GM18507 (cell line): ENCODE data around the gene YBX1.
"Not testable (repeated sequence)": the region's sequence is repeated elsewhere in the genome, so short reads cannot be mapped to it uniquely, and the experiment has no call there.

Source experiments
- DNase-seq: peaks from one replicate; pipeline ENCODE4 v3.0.0; 2011; ENCODE audit warnings: low read depth; ENCODE audit not compliant: insufficient read length; ENCODE audit errors: extremely low spot score
- FAIRE-seq: peaks from 2 replicates; lab custom pipeline; 2011; peaks lifted over from hg19 to GRCh38; lab: Jason Lieb, UNC

Gene YBX1

DNA sequence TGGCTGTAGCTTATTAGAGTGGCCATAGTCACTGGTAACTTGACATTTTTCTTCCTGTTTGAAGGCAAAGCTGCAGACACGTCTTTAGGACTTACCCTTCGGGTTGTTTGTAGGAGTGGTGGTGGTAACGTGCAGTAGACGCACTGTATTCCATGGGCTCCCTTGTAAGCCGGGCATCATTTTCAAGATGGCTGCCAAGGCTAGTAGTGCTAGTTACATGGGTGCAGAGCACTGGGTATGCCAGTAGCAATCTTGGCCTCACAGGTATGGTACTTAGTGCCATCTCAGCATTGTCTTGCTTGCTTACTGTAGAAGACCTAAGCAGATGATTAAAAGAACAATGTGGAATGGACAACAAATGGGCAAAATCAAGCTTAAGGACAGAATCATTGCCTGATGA, 1.9 kb downstream of the YBX1 start:
- FAIRE-seq (no peak), DNase-seq (no peak)

DNA sequence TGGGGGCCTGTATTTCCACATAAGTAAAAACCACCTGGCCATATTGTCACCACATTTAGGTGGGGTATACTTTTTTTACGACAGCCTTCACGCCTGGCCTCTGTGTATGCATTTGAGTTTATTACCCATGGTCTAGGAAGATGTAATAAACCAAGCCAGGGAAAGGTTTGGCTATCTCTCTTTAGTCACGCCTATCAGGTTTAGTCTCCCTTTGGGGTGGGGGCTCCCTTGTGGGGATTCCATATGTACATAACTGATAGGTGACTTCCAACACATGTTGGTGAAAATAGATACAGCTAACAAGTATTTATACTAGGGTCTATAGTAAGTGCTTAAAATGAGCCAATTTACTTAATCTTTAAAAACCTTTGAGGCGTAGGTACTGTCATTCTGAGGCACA, 4.2 kb downstream of the YBX1 start:
- DNase-seq, result no peak
- no peak for FAIRE-seq

DNA sequence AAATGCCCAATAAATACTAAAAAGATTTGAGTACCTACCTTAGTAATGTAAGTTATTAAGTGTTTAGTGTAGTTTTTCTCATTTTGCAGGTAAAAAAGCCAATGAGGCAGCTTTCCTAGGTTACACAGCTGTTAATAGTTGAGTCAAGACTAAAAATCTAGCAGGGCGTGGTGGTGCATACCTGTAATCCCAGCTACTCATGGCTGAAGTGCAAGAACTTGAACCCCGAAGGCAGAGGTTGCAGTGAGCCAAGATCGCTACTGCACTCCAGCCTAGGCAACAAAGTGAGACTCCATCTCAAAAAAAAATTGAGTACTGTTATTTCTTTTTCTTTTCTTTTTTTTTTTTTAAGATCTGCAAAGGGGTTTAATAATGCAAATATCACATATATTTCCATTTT, 7.7 kb downstream of the YBX1 start:
- no peak for FAIRE-seq
- DNase-seq, result no peak

DNA sequence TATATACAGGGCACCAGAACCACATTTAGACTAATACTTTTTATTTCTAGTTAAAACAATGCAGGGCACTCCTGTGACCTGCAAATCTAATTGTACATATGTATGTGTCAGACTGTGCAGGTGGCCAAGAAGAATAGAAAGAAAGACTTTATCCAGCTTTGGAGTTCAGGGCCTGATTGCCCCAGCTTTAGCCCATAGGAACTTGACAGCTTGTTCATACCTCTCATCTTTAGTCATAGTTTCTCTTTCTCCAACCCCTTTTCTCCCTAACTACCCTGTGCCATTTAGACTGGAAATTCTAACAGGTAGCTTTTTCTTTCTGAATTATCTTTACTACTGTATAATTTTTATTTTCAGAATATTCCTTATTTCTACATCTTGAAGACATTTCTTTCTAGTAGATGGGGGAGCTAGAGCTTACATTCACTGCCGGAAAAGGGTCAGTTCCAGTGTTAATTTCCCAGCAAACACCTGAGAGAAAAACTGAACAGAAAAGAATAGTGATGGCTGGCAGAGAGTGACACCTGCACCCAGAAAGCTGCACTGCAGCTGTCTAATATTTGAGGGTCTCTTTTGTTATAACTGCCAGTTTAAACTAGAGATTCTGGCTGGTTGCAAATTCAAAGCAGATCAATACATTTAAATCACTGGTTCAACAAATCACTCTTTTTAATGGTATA, 8.4 kb downstream of the YBX1 start:
- DNase-seq (no peak), FAIRE-seq (no peak)

- FAIRE-seq, result no peak
Measured at GRCh38 chr1:42691157-42691498, 8.9 kb downstream of the YBX1 start.

DNA sequence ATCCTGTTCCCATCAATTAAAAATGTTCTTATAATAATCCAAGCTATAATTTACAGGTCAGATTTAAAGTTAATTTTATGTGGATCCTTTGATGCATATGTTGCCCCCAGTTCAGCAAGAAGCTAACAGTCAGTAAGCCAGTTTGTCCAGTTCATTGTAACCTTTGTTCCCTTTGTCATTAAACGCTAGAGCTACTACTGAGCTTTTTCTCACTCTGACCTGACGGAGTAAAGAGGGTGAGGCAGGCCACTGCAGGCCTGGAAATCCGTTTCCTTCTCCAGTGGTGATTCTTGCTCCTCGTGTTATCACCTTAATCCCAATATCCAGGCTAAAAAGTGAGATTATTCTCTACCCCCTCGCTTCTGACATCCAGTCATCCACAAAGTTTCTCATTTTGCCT, 10.2 kb downstream of the YBX1 start:
- FAIRE-seq, result no peak
- no peak for DNase-seq

More at GRCh38 chr1:42691157-42691498, 8.9 kb downstream of the YBX1 start:
- no peak for DNase-seq

GRCh38 chr1:42692911-42693310, 10.7 kb downstream of the YBX1 start:
- DNase-seq (no peak), FAIRE-seq (peak; percentile 36)

DNA sequence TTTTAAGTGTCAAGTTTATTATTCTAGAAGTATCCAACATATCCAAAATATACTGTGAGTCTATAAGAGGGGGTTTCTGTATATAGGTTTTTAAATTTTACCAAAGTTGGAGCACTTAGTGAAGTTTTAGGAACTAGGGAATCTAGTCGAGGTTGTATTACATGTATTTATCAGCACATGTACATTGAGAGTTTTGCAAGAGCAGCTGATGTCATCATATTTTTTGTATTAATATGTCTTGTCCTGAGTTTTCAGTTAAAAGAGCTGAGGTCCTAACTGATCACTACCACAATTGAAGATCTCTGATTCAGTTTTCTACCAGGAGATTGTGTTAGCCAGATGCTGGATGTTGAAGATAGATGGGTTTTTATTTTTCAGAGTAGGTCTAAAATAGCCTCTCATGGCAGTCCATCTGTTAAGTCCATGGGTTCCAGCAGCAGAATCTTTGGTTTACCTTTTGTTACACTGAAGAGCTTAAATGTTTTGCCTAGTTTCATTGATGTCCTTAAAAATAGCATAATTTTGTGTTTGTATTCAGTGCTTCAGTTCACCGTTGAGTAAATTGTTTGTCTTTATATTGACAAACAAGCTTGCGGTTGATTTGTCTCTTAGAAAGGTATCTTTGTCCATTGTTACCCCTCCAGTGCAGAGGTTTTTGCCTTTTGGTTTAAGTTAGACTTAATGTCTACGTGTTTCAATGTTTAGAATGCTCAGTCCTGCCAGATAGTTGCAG, 16.0 kb downstream of the YBX1 start:
- no peak for FAIRE-seq
- DNase-seq, result no peak

DNA sequence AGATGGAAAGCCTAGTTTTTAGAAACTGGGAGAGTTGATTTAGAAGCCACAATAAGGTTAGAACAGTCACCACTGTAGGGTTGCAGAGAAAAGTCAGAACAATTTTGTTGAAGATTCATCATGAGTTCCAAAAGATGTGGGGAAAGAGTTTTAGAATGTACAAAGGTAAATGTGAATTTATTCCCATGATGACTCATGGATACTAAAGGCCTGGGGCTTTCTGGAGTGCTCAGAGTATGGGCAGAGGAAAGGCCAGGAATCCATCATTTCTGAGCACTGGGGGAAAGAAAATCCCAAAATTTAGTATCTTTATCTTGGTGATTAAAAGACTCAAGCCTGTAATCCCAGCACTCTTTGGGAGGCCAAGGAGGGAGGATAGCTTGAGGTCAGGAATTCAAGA, 17.8 kb downstream of the YBX1 start:
- DNase-seq (no peak), FAIRE-seq (no peak)

- FAIRE-seq, result no peak
- no peak for DNase-seq
Measured at GRCh38 chr1:42703888-42704464, 21.8 kb downstream of the YBX1 start.

DNA sequence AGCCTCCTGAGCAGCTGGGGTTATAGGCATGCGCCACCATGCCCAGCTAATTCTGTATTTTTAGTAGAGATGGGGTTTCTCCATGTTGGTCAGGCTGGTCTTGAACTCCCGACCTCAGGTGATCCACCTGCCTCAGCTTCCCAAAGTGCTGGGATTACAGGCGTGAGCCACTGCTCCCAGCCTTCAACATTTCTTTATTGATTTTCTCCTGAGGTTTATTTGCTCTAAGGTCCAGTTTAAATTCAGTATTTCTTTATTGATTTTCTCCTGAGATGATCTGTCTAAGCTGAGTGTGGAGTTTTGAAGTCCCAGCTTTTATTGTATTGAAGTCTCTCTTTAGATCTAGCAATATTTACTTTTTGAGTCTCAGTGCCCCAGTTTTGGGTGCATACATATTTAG, 30.6 kb downstream of the YBX1 start:
- FAIRE-seq, DNase-seq: not testable (repeated sequence)

- no peak for DNase-seq
- FAIRE-seq, result no peak
Measured at GRCh38 chr1:42713293-42713692, 31.1 kb downstream of the YBX1 start.

- not testable (repeated sequence) for FAIRE-seq, DNase-seq
Measured at GRCh38 chr1:42714441-42714840, 32.2 kb downstream of the YBX1 start.

GRCh38 chr1:42720868-42721267, 38.6 kb downstream of the YBX1 start:
- DNase-seq (no peak), FAIRE-seq (no peak)

DNA sequence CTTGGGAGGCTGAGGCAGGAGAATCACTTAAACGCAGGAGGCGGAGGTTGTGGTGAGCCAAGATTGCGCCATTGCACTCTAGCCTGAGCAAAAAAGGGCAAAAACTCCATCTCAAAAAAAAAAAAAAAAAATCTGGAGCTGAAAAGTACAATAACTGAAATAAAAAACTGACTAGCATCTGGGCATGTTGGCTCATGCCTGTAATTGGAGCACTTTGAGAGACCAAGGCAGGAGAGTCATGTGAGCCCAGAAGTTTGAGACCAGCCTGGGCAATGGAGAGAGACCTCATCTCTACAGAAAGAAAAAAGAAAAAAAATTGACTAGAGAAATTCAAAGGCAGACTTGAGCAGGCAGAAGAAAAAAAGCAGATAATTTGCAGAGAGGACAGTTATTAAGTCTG, 39.7 kb downstream of the YBX1 start:
- FAIRE-seq, result no peak
- no peak for DNase-seq

- not testable (repeated sequence) for FAIRE-seq, DNase-seq
Measured at GRCh38 chr1:42722403-42722802, 40.2 kb downstream of the YBX1 start.

DNA sequence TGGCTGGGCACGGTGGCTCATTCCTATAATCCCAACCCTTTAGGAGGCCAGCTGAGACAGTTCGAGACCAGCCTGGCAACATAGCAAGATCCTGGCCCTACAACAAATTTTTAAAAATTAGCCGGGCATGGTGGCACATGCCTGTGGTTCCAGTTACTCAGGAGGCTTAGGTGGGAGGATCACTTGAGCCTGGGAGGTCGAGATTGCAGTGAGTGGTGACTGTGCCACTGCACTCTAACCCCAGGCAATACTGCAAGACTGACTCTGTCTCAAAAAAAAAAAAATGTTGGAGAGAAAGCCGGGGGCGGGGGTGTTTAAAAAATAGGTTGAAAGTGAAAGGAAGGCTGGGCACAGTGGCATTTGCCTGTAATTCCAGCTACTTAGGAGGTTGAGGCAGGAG, 41.3 kb downstream of the YBX1 start:
- FAIRE-seq (no peak), DNase-seq (no peak)

DNA sequence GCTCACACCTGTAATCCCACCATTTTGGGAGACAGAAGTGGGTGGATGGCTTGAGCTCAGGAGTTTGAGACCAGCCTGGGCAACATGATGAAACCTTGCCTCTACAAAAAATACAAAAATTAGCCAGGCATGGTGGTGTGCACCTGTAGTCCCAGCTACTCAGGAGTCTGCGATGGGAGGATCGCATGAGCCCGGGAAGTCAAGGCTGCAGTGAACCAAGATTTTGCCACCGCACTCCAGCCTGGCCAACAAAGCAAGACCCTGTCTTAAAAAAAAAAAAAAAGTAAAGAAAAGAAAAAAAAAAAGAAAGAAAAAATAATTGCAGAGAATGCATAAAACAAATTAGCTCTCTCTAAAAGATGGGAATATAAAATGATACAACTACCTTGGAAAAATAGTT, 43.6 kb downstream of the YBX1 start:
- DNase-seq, FAIRE-seq: not testable (repeated sequence)

GRCh38 chr1:42730002-42730401, 47.8 kb downstream of the YBX1 start:
- DNase-seq, result no peak
- FAIRE-seq, result no peak

GRCh38 chr1:42730988-42731387, 48.8 kb downstream of the YBX1 start:
- no peak for DNase-seq
- FAIRE-seq, result no peak

DNA sequence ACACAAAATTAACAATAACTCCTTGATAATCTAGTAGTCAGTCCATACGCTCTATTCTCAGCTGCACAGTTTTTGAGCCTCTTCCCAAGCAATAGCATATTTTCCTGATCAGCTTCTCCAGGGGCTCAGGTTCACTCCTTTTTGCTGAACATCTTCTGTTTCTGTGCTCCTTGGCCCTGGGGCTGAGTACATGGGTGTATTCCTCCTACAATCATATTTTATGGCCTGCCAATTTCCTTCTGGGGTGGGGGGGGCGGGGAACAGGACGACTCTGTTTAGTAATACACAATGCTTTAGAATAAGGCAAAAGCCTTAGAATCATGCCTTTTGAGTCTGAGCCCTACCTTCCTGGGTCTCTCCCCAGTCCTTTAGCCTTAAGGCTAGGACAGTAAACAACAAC, 49.4 kb downstream of the YBX1 start:
- no peak for DNase-seq
- no peak for FAIRE-seq
